ENCODE results near the gene ARHGEF39. TPM values are rescaled to one million over a fixed set of nuclear protein-coding genes. Genes with fewer than 3 reads are reported as not detected.

The ARHGEF39 gene
- total and polyA plus RNA-seq, 9 of the 15 experiments (the other 6 are each of a cell fraction or from before 2014, with no cell fraction given), result 2.8 to 21.7 (median 12.9) TPM

DNA sequence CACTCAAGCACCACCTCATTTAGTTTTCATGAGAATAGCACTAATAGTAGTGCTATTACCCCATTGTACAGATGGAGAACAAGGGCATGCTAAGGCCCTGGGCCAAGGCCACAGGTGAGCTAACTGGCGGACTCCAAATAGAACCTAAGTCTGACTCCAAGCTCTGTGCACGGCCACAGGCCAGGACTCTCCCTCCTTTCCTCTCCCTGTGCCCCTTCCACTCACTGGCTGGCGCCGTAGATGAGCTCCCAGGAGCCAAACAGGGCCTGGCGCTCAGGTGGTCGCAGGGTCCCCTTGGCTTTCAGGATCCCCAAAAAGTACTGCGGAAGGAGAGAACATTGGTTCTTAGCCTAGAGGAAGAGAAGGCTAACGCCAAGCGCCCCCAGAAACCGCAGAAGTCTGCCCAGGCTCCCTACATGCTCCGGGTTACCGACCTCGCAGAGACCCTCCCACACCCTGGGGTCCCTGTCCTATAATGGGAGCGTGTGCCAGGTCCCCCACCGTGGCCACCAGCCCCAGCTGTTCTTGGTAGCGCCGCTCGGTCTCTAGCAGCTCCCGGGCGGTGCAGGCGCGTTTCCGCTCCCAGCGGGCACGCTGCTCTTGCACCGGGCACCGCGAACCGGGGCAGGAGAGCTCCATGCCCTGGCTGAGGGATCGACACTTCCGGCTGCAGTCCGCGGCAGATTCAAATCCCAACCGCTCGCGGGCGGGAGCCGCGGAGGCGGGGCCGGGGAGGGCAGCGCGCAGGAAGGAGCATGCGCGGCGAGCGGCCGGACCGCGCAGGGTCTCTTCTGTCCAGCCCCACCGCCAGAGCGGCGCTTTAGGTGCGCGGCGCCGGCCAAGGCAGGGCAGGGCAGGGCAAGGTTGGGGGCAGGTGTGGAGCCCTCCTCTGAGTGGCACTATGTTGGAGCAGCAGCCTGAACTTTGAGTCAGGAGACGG, at the start of gene ARHGEF39 (continued):
- TF ChIP-seq, protein P1, sequence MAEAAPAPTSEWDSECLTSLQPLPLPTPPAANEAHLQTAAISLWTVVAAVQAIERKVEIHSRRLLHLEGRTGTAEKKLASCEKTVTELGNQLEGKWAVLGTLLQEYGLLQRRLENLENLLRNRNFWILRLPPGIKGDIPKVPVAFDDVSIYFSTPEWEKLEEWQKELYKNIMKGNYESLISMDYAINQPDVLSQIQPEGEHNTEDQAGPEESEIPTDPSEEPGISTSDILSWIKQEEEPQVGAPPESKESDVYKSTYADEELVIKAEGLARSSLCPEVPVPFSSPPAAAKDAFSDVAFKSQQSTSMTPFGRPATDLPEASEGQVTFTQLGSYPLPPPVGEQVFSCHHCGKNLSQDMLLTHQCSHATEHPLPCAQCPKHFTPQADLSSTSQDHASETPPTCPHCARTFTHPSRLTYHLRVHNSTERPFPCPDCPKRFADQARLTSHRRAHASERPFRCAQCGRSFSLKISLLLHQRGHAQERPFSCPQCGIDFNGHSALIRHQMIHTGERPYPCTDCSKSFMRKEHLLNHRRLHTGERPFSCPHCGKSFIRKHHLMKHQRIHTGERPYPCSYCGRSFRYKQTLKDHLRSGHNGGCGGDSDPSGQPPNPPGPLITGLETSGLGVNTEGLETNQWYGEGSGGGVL (CRISPR knock-in tag; IDR thresholded peaks at IDR 0.05), result no peak
- TF ChIP-seq SMARCE1 (IDR thresholded peaks at IDR 0.05) (no peak), YY1 (IDR thresholded peaks at IDR 0.05; ENCODE audit: borderline replicate concordance in 1 of 3, control insufficient read depth in 1 of 3, extremely low read depth in 1 of 3, insufficient read depth in 3 of 3, insufficient read length in 1 of 3, insufficient replicate concordance in 2 of 3, low read depth in 1 of 3, low read length in 2 of 3) (peak in 2 of 3 experiments; percentile 25 to 48), KLF1 (tag; IDR thresholded peaks at IDR 0.05) (no peak), TCF7 (IDR thresholded peaks at IDR 0.05; ENCODE audit: borderline replicate concordance) (no peak), ZNF24 (IDR thresholded peaks at IDR 0.05) (no peak), NCOA1 (IDR thresholded peaks at IDR 0.05; ENCODE audit: low read depth) (no peak)
- TF ChIP-seq, protein P2, sequence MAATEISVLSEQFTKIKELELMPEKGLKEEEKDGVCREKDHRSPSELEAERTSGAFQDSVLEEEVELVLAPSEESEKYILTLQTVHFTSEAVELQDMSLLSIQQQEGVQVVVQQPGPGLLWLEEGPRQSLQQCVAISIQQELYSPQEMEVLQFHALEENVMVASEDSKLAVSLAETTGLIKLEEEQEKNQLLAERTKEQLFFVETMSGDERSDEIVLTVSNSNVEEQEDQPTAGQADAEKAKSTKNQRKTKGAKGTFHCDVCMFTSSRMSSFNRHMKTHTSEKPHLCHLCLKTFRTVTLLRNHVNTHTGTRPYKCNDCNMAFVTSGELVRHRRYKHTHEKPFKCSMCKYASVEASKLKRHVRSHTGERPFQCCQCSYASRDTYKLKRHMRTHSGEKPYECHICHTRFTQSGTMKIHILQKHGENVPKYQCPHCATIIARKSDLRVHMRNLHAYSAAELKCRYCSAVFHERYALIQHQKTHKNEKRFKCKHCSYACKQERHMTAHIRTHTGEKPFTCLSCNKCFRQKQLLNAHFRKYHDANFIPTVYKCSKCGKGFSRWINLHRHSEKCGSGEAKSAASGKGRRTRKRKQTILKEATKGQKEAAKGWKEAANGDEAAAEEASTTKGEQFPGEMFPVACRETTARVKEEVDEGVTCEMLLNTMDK (IDR thresholded peaks at IDR 0.05; ENCODE audit: borderline replicate concordance, insufficient read depth, low read depth, low read length, poor library complexity, severe bottlenecking), result peak; percentile 42
- TF ChIP-seq, protein P3, sequence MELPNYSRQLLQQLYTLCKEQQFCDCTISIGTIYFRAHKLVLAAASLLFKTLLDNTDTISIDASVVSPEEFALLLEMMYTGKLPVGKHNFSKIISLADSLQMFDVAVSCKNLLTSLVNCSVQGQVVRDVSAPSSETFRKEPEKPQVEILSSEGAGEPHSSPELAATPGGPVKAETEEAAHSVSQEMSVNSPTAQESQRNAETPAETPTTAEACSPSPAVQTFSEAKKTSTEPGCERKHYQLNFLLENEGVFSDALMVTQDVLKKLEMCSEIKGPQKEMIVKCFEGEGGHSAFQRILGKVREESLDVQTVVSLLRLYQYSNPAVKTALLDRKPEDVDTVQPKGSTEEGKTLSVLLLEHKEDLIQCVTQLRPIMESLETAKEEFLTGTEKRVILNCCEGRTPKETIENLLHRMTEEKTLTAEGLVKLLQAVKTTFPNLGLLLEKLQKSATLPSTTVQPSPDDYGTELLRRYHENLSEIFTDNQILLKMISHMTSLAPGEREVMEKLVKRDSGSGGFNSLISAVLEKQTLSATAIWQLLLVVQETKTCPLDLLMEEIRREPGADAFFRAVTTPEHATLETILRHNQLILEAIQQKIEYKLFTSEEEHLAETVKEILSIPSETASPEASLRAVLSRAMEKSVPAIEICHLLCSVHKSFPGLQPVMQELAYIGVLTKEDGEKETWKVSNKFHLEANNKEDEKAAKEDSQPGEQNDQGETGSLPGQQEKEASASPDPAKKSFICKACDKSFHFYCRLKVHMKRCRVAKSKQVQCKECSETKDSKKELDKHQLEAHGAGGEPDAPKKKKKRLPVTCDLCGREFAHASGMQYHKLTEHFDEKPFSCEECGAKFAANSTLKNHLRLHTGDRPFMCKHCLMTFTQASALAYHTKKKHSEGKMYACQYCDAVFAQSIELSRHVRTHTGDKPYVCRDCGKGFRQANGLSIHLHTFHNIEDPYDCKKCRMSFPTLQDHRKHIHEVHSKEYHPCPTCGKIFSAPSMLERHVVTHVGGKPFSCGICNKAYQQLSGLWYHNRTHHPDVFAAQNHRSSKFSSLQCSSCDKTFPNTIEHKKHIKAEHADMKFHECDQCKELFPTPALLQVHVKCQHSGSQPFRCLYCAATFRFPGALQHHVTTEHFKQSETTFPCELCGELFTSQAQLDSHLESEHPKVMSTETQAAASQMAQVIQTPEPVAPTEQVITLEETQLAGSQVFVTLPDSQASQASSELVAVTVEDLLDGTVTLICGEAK (IDR thresholded peaks at IDR 0.05), result 0 out of 2 replicates have a peak, but pooled peaks have one; percentile 46
- TF ChIP-seq, protein P3 (CRISPR knock-in tag; IDR thresholded peaks at IDR 0.05), result no peak
